ENCODE results near the gene ZBTB20. TPM values are rescaled to one million over a fixed set of nuclear protein-coding genes. Genes with fewer than 3 reads are reported as not detected.

Gene ZBTB20
- total RNA-seq, 6 donors from 2014 or later = 40.0 to 150 (median 65.8) TPM

GRCh38 chr3:114331007-114331406 is 816.1 kb downstream of the ZBTB20 start:
- Histone ChIP-seq H3K4me1 (no peaks in the 10 kb centered on the region), H3K36me3 (no peaks in the 10 kb centered on the region), H3K27ac (no peak overlapping the region), H3K4me3 (no peak overlapping the region), H3K27me3 (no peaks in the 10 kb centered on the region), H3K9me3 (no peaks in the 10 kb centered on the region)
- DNase-seq (no peak), ATAC-seq (ENCODE audit: low FRiP score in 2 of 2) (no peak)
- no peak for TF ChIP-seq CTCF (IDR thresholded peaks at IDR 0.05)
- TF ChIP-seq POLR2AphosphoS5 (IDR thresholded peaks at IDR 0.05) = no peak
- TF ChIP-seq EP300 (IDR thresholded peaks at IDR 0.05) = no peak
- no peak for TF ChIP-seq POLR2A (IDR thresholded peaks at IDR 0.05)
- WGBS, 2 donors = 96 to 100% methylated on average over 2 of the region's 2 CpGs

- H3K36me3 ChIP-seq = no peaks in the 10 kb centered on the region
- no peak for DNase-seq
- H3K4me1 ChIP-seq = no peaks in the 10 kb centered on the region
- H3K9me3 ChIP-seq = no peaks in the 10 kb centered on the region
- 89 to 100% methylated on average over 2 of the region's 2 CpGs for WGBS, 2 donors
- TF ChIP-seq POLR2A (IDR thresholded peaks at IDR 0.05) (no peak), POLR2AphosphoS5 (IDR thresholded peaks at IDR 0.05) (no peak), EP300 (IDR thresholded peaks at IDR 0.05) (no peak), CTCF (IDR thresholded peaks at IDR 0.05) (no peak)
- ATAC-seq (ENCODE audit: low FRiP score in 2 of 2) = no peak
- H3K27me3 ChIP-seq = no peaks in the 10 kb centered on the region
- H3K27ac ChIP-seq = no peak overlapping the region
- H3K4me3 ChIP-seq = no peak overlapping the region
Measured at GRCh38 chr3:114329823-114330222, 817.3 kb downstream of the ZBTB20 start.

GRCh38 chr3:114328345-114328744 is 818.7 kb downstream of the ZBTB20 start:
- Histone ChIP-seq H3K9me3 (no peaks in the 10 kb centered on the region), H3K4me3 (no peak overlapping the region), H3K36me3 (no peaks in the 10 kb centered on the region), H3K27me3 (no peaks in the 10 kb centered on the region), H3K27ac (no peak overlapping the region), H3K4me1 (no peaks in the 10 kb centered on the region)
- 85 to 93% methylated on average over 3 of the region's 3 CpGs for WGBS, 2 donors
- DNase-seq (no peak), ATAC-seq (ENCODE audit: low FRiP score in 2 of 2) (no peak)
- TF ChIP-seq CTCF (IDR thresholded peaks at IDR 0.05) (no peak), EP300 (IDR thresholded peaks at IDR 0.05) (no peak), POLR2A (IDR thresholded peaks at IDR 0.05) (no peak), POLR2AphosphoS5 (IDR thresholded peaks at IDR 0.05) (no peak)

GRCh38 chr3:114327665-114328064 is 819.4 kb downstream of the ZBTB20 start:
- 86 to 89% methylated on average over 4 of the region's 4 CpGs for WGBS, 2 donors
- Histone ChIP-seq H3K4me1 (no peaks in the 10 kb centered on the region), H3K27me3 (no peaks in the 10 kb centered on the region), H3K4me3 (no peak overlapping the region), H3K36me3 (no peaks in the 10 kb centered on the region), H3K9me3 (no peaks in the 10 kb centered on the region), H3K27ac (no peak overlapping the region)
- DNase-seq (no peak), ATAC-seq (ENCODE audit: low FRiP score in 2 of 2) (no peak)
- no peak for TF ChIP-seq EP300 (IDR thresholded peaks at IDR 0.05)
- TF ChIP-seq CTCF (IDR thresholded peaks at IDR 0.05) = no peak
- TF ChIP-seq POLR2A (IDR thresholded peaks at IDR 0.05) = no peak
- no peak for TF ChIP-seq POLR2AphosphoS5 (IDR thresholded peaks at IDR 0.05)

GRCh38 chr3:114323546-114324254 is 823.4 kb downstream of the ZBTB20 start:
- WGBS, 2 donors = 88 to 93% methylated on average over 3 of the region's 3 CpGs
- Histone ChIP-seq H3K27me3 (no peaks in the 10 kb centered on the region), H3K27ac (no peak overlapping the region), H3K9me3 (no peaks in the 10 kb centered on the region), H3K4me1 (no peaks in the 10 kb centered on the region), H3K4me3 (no peak overlapping the region), H3K36me3 (no peaks in the 10 kb centered on the region)
- ATAC-seq (ENCODE audit: low FRiP score in 2 of 2) (no peak), DNase-seq (no peak)
- TF ChIP-seq CTCF (IDR thresholded peaks at IDR 0.05) (no peak), POLR2A (IDR thresholded peaks at IDR 0.05) (no peak), POLR2AphosphoS5 (IDR thresholded peaks at IDR 0.05) (no peak)
